ENCODE measurements around the gene ERICH3.

ERICH3 gene

DNA sequence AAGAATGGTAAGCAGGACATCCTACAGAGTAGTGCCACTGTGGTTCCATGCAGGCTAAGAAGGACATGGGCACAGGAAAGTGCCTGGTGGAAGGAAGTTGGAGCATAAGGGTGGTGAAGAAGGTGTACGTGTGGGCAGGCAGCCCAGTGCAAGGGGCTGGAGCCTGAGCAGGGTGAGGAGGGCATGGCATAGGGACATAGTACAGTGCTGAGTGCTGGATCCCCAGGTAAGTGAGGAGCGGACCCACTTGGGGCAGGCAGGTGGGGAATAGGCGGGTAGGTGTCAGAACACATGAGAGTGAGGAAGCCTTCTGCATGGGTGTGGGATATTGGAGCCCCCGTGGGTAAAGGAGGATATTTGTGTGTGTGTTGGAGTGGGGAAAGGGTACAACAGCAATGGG, 145.5 kb downstream of the ERICH3 start:
- Mint-ChIP-seq H3K9me3 (no peaks in the 10 kb centered on the region), H3K4me1 (ENCODE audit: low read depth) (no peaks in the 10 kb centered on the region), H3K4me3 (no peak overlapping the region), H3K36me3 (ENCODE audit: low read depth) (no peaks in the 10 kb centered on the region), H3K27me3 (no peaks in the 10 kb centered on the region), H3K27ac (no peak overlapping the region)
- DNase-seq = no peak

DNA sequence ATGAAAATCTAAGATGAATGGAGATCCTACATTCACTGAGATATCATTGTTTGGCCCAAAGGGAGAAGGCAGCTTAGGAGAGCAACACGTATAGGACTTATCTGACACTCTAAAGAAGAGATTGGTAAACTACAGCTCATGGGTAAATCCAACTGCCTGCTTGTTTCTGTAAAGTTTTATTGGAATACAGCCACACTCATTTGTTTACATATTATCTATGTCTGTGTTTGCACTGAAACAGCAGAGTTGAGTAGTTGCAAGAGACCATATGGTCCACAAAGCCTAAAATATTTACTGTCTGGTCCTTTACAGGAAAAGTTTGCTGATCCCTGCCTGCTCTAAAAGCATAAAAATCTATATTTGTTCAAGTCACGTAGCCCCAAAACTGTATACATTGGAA, 146.9 kb downstream of the ERICH3 start:
- H3K9me3 Mint-ChIP-seq = no peaks in the 10 kb centered on the region
- no peaks in the 10 kb centered on the region for H3K36me3 Mint-ChIP-seq (ENCODE audit: low read depth)
- no peaks in the 10 kb centered on the region for H3K4me1 Mint-ChIP-seq (ENCODE audit: low read depth)
- H3K27me3 Mint-ChIP-seq = no peaks in the 10 kb centered on the region
- no peak overlapping the region for H3K4me3 Mint-ChIP-seq
- no peak for DNase-seq
- H3K27ac Mint-ChIP-seq = no peak overlapping the region

DNA sequence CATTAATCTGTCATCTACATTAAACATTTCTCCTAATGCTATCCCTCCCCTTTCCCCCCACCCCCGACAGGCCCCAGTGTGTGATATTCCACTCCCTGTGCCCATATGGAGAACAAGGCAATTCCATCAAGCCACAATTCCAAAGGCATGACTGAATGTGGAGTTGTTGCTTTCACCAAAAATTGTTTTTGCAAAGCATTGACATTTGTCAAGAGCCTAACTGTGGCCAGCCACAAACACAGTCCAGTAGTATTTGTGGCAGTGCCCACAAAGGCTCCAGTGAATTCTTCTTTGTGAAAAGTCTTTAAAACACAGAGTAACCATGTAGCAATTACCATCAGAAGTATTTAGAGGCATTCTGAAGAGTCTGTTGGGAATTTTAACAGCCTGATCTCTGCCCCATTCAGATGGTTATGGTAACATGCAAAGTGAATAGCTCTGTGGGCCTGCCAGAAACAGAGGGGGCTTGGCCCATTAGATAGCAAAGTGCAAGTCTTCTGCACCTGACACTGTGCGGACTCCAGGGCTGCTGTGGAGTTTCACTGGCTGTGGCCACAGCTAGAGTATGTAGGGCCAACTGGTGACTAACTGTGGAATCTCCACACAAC, 149.6 kb downstream of the ERICH3 start:
- Mint-ChIP-seq H3K27me3 (no peaks in the 10 kb centered on the region), H3K4me1 (ENCODE audit: low read depth) (no peaks in the 10 kb centered on the region), H3K9me3 (no peaks in the 10 kb centered on the region), H3K27ac (no peak overlapping the region), H3K36me3 (ENCODE audit: low read depth) (no peaks in the 10 kb centered on the region), H3K4me3 (no peak overlapping the region)
- DNase-seq = no peak

DNA sequence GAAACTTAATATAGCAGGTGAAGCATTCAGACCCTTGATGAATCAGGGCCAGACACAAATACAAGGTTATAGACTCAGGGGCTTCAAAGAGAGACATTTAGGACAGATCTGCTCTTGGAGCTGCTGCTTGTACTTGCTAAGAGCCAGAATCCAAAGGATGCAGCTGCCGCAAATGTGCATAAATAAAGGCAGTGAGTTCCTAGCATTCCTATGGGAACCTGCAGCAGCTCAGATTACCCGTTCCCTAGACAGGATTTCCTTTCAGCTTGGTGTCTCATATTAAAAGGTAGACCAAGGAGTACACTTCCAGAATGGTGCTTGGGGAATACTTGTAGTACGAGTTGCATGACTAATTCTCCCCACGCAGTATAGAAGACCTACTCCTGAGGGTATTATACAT, 151.4 kb downstream of the ERICH3 start:
- no peak overlapping the region for H3K27ac Mint-ChIP-seq
- no peaks in the 10 kb centered on the region for H3K36me3 Mint-ChIP-seq (ENCODE audit: low read depth)
- no peak for DNase-seq
- H3K4me3 Mint-ChIP-seq = no peak overlapping the region
- no peaks in the 10 kb centered on the region for H3K4me1 Mint-ChIP-seq (ENCODE audit: low read depth)
- no peaks in the 10 kb centered on the region for H3K9me3 Mint-ChIP-seq
- no peaks in the 10 kb centered on the region for H3K27me3 Mint-ChIP-seq
